HG03159 (cell line): ENCODE data around the gene TENT4B.
"Not testable (repeated sequence)": the region's sequence is repeated elsewhere in the genome, so short reads cannot be mapped to it uniquely, and the experiment has no call there.

ENCODE experiments used
- ATAC-seq: cut with Tn5 transposase; IDR thresholded peaks from one replicate; pipeline ENCODE4 v1.9.1; 2021; ENCODE audit warnings: mild to moderate bottlenecking, moderate library complexity; ENCODE audit not compliant: unreplicated experiment

TENT4B gene

GRCh38 chr16:50154420-50154950 lies 1.4 kb downstream of the TENT4B start:
- ATAC-seq, result no peak

- no peak for ATAC-seq
Measured at GRCh38 chr16:50155925-50156324, 2.8 kb downstream of the TENT4B start.

GRCh38 chr16:50156590-50156989 lies 3.5 kb downstream of the TENT4B start:
- ATAC-seq, result no peak

- no peak for ATAC-seq
Measured at GRCh38 chr16:50160495-50161164, 7.5 kb downstream of the TENT4B start.

GRCh38 chr16:50161950-50162349 lies 8.8 kb downstream of the TENT4B start:
- ATAC-seq, result no peak

GRCh38 chr16:50165473-50165872 lies 12.4 kb downstream of the TENT4B start:
- ATAC-seq, result no peak

GRCh38 chr16:50166511-50167500 lies 13.7 kb downstream of the TENT4B start:
- no peak for ATAC-seq

GRCh38 chr16:50167556-50167955 lies 14.4 kb downstream of the TENT4B start:
- ATAC-seq, result no peak

- no peak for ATAC-seq
Measured at GRCh38 chr16:50169555-50170096, 16.5 kb downstream of the TENT4B start.

- ATAC-seq, result not testable (repeated sequence)
Measured at GRCh38 chr16:50171773-50172172, 18.7 kb downstream of the TENT4B start.

- no peak for ATAC-seq
Measured at GRCh38 chr16:50172195-50172922, 19.3 kb downstream of the TENT4B start.

GRCh38 chr16:50173316-50173715 lies 20.2 kb downstream of the TENT4B start:
- ATAC-seq, result no peak

- no peak for ATAC-seq
Measured at GRCh38 chr16:50178491-50178941, 25.4 kb downstream of the TENT4B start.

GRCh38 chr16:50182441-50182840 lies 29.3 kb downstream of the TENT4B start:
- ATAC-seq, result no peak

GRCh38 chr16:50183316-50183715 lies 30.2 kb downstream of the TENT4B start:
- no peak for ATAC-seq

- ATAC-seq, result no peak
Measured at GRCh38 chr16:50185005-50185505, 31.9 kb downstream of the TENT4B start.

GRCh38 chr16:50188619-50189136 lies 35.6 kb downstream of the TENT4B start:
- no peak for ATAC-seq

GRCh38 chr16:50190292-50190691 lies 37.2 kb downstream of the TENT4B start:
- ATAC-seq, result no peak

- no peak for ATAC-seq
Measured at GRCh38 chr16:50192386-50193050, 39.4 kb downstream of the TENT4B start.

GRCh38 chr16:50193594-50193993 lies 40.5 kb downstream of the TENT4B start:
- no peak for ATAC-seq
